GM23338 (cell line): Measurements from ENCODE around the gene DTL. TPM values are rescaled to one million over a fixed set of nuclear protein-coding genes. Genes with fewer than 3 reads are reported as not detected.

Source experiments
- ATAC-seq: fragments of 200-7000 bp; cut with Tn5 transposase; 3 replicates; pipeline ENCODE4 v1.9.1; 2020
- DNase-seq: peaks from one replicate; pipeline ENCODE4 v3.0.0-alpha.2; 2015; ENCODE audit warnings: low spot score
- H2AFZ ChIP-seq: fragments of 200-600 bp; sonication (generic); 2 replicates; pipeline ENCODE4 v1.8.0; 2016; ENCODE audit warnings: antibody characterized with exemption, mild to moderate bottlenecking, moderate library complexity
- H3F3A ChIP-seq: fragments of 200-600 bp; sonication (generic); replicated peaks from 2 replicates; pipeline ENCODE4 v1.8.0; 2017; ENCODE audit warnings: antibody characterized with exemption, mixed run types, low read depth
- H3K27ac ChIP-seq: fragments of 200-600 bp; sonication (generic); 2 replicates; pipeline ENCODE4 v1.6.1; 2016; ENCODE audit warnings: low read depth
- H3K27me3 ChIP-seq: fragments of 200-600 bp; sonication (generic); 2 replicates; pipeline ENCODE4 v1.8.0; 2016; ENCODE audit warnings: mild to moderate bottlenecking, mixed run types, moderate library complexity; ENCODE audit not compliant: insufficient read depth
- H3K36me3 ChIP-seq: fragments of 200-600 bp; sonication (generic); 2 replicates; pipeline ENCODE4 v1.8.0; 2016; ENCODE audit warnings: mild to moderate bottlenecking; ENCODE audit not compliant: insufficient read depth
- H3K4me1 ChIP-seq: fragments of 200-600 bp; sonication (generic); 2 replicates; pipeline ENCODE4 v1.8.0; 2016; ENCODE audit warnings: mild to moderate bottlenecking, moderate library complexity; ENCODE audit not compliant: insufficient read depth
- H3K4me2 ChIP-seq: fragments of 200-600 bp; sonication (generic); 2 replicates; pipeline ENCODE4 v1.7.1; 2017; ENCODE audit warnings: mixed run types
- H3K4me3 ChIP-seq: fragments of 200-600 bp; sonication (generic); 2 replicates; pipeline ENCODE4 v1.6.1; 2016; ENCODE audit warnings: mixed run types
- H3K79me2 ChIP-seq: fragments of 200-600 bp; sonication (generic); replicated peaks from 2 replicates; pipeline ENCODE4 v1.8.0; 2017; ENCODE audit warnings: mild to moderate bottlenecking; ENCODE audit not compliant: insufficient read depth
- H3K9me2 ChIP-seq: fragments of 200-600 bp; sonication (generic); 2 replicates; pipeline ENCODE4 v1.8.0; 2017; ENCODE audit not compliant: insufficient read depth
- H4K20me1 ChIP-seq: fragments of 200-600 bp; sonication (generic); replicated peaks from 2 replicates; pipeline ENCODE4 v1.8.0; 2017; ENCODE audit warnings: mild to moderate bottlenecking; ENCODE audit not compliant: insufficient read depth
- H3K27ac Mint-ChIP-seq: 2 replicates; pipeline ENCODE4 v1.8.0; 2020; ENCODE audit warnings: inconsistent platforms, mild to moderate bottlenecking, moderate library complexity, mixed read lengths
- H3K27me3 Mint-ChIP-seq: 3 replicates; pipeline ENCODE4 v1.8.0; 2022; ENCODE audit warnings: low read depth, mild to moderate bottlenecking, moderate library complexity, mixed read lengths, inconsistent platforms; ENCODE audit not compliant: insufficient read depth, poor library complexity
- H3K36me3 Mint-ChIP-seq: 3 replicates; pipeline ENCODE4 v1.8.0; 2021; ENCODE audit warnings: low read depth, mild to moderate bottlenecking, inconsistent platforms, moderate library complexity, mixed read lengths
- H3K4me1 Mint-ChIP-seq: 3 replicates; pipeline ENCODE4 v1.8.0; 2020; ENCODE audit warnings: mild to moderate bottlenecking, inconsistent platforms, mixed read lengths
- H3K4me3 Mint-ChIP-seq: 3 replicates; pipeline ENCODE4 v1.8.0; 2021; ENCODE audit warnings: moderate library complexity, mild to moderate bottlenecking, inconsistent platforms, mixed read lengths
- H3K9me3 Mint-ChIP-seq: 3 replicates; pipeline ENCODE4 v1.8.0; 2020; ENCODE audit warnings: moderate library complexity, mild to moderate bottlenecking, inconsistent platforms, mixed read lengths
- CREB1 ChIP-seq: fragments of 250-450 bp; sonication (Bioruptor Pico); IDR thresholded peaks from 2 replicates; pipeline ENCODE4 v1.5.0; 2020; ENCODE audit warnings: low read depth, mild to moderate bottlenecking, moderate library complexity
- EZH2 ChIP-seq: fragments of 200-600 bp; sonication (generic); IDR thresholded peaks from one replicate; pipeline ENCODE4 v1.8.0; 2017; ENCODE audit warnings: antibody characterized with exemption, mild to moderate bottlenecking, low read depth; ENCODE audit not compliant: unreplicated experiment
- EZH2phosphoT487 ChIP-seq: fragments of 200-600 bp; sonication (generic); IDR thresholded peaks from one replicate; pipeline ENCODE4 v1.8.1; 2018; ENCODE audit warnings: antibody characterized with exemption; ENCODE audit not compliant: unreplicated experiment
- JUNB ChIP-seq: IDR thresholded peaks from one replicate; pipeline ENCODE4 v1.6.1; 2016; ENCODE audit warnings: antibody characterized with exemption; ENCODE audit not compliant: unreplicated experiment
- POLR2AphosphoS5 ChIP-seq: IDR thresholded peaks from 2 replicates; pipeline ENCODE4 v1.6.1; 2016; ENCODE audit warnings: antibody characterized with exemption, low read depth
- STAT1 ChIP-seq: IDR thresholded peaks from one replicate; pipeline ENCODE4 v1.6.1; 2016; ENCODE audit warnings: antibody characterized with exemption; ENCODE audit not compliant: unreplicated experiment
- ZNF331 ChIP-seq: fragments of 250-450 bp; sonication (Bioruptor Pico); IDR thresholded peaks from 2 replicates; pipeline ENCODE4 v1.5.0; 2020; ENCODE audit warnings: low read depth, mild to moderate bottlenecking, moderate library complexity
- polyA plus RNA-seq: library from polyadenylated mRNA; unstranded; fragments of >200 nt; fragmentation: Nextera tagmentation; extraction: Ambion mirVana; gene quantifications from 2 replicates; pipeline ENCODE4 v1.2.1, GENCODE V29; 2016
- total RNA-seq: library from RNA; depleted of rRNA; stranded (reverse); fragments of >200 nt; shearing (Covaris generic); gene quantifications from 2 replicates; pipeline ENCODE4 v1.2.3, GENCODE V29; 2014
- TF ChIP-seq, protein P1 (sequence below): fragments of 250-450 bp; sonication (Bioruptor Pico); IDR thresholded peaks from 2 replicates; pipeline ENCODE4 v1.5.0; 2020; ENCODE audit warnings: mild to moderate bottlenecking, moderate library complexity
- TF ChIP-seq, protein P2 (sequence below): IDR thresholded peaks from one replicate; pipeline ENCODE4 v1.6.1; 2018; ENCODE audit warnings: antibody characterized with exemption; ENCODE audit not compliant: unreplicated experiment
- TF ChIP-seq, protein P3 (sequence below): IDR thresholded peaks from 2 replicates; pipeline ENCODE4 v1.6.1; 2016; ENCODE audit warnings: antibody characterized with exemption

Gene DTL
- total and polyA plus RNA-seq, 2 experiments from 2014 or later: 26.5 to 58.8 TPM

DNA sequence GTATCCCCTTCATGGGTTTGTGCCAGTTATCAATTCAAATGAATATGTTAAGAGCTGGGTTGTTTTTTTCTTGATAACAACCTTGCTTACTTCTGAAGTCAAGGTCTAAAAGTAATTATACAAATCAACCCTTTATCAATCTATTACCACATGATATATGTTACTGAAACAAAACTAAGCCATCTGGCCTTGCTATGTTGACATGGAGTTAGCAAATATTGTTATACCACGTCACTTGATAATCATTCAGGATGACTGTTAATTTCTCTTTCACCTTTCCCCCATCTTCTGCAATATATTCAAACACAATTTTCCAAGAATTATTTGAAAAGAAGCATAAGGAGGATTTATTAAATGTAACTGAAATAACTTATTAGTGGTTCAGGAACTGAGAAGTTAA is 72.6 kb downstream of the DTL start:
- no peak overlapping the region for H3K27ac Mint-ChIP-seq
- Histone ChIP-seq H3K27ac (0 out of 2 replicates have a peak overlapping the region, but pooled peaks have one; percentile 28), H3F3A (no peaks in the 10 kb centered on the region), H4K20me1 (peaks cover 7% of the 10 kb centered on the region; the same call in 1 of the 2 replicates), H3K4me2 (no peak overlapping the region), H3K4me1 (peaks cover 40% of the 10 kb centered on the region), H3K79me2 (no peaks in the 10 kb centered on the region), H3K27me3 (no peaks in the 10 kb centered on the region), H3K4me3 (no peak overlapping the region), H3K9me2 (no peaks in the 10 kb centered on the region), H3K36me3 (no peaks in the 10 kb centered on the region), H2AFZ (no peak overlapping the region)
- TF ChIP-seq JUNB (no peak), STAT1 (no peak), POLR2AphosphoS5 (no peak), CREB1 (CRISPR knock-in tag) (no peak), ZNF331 (CRISPR knock-in tag) (no peak), EZH2phosphoT487 (no peak), EZH2 (no peak)
- TF ChIP-seq, protein P1, sequence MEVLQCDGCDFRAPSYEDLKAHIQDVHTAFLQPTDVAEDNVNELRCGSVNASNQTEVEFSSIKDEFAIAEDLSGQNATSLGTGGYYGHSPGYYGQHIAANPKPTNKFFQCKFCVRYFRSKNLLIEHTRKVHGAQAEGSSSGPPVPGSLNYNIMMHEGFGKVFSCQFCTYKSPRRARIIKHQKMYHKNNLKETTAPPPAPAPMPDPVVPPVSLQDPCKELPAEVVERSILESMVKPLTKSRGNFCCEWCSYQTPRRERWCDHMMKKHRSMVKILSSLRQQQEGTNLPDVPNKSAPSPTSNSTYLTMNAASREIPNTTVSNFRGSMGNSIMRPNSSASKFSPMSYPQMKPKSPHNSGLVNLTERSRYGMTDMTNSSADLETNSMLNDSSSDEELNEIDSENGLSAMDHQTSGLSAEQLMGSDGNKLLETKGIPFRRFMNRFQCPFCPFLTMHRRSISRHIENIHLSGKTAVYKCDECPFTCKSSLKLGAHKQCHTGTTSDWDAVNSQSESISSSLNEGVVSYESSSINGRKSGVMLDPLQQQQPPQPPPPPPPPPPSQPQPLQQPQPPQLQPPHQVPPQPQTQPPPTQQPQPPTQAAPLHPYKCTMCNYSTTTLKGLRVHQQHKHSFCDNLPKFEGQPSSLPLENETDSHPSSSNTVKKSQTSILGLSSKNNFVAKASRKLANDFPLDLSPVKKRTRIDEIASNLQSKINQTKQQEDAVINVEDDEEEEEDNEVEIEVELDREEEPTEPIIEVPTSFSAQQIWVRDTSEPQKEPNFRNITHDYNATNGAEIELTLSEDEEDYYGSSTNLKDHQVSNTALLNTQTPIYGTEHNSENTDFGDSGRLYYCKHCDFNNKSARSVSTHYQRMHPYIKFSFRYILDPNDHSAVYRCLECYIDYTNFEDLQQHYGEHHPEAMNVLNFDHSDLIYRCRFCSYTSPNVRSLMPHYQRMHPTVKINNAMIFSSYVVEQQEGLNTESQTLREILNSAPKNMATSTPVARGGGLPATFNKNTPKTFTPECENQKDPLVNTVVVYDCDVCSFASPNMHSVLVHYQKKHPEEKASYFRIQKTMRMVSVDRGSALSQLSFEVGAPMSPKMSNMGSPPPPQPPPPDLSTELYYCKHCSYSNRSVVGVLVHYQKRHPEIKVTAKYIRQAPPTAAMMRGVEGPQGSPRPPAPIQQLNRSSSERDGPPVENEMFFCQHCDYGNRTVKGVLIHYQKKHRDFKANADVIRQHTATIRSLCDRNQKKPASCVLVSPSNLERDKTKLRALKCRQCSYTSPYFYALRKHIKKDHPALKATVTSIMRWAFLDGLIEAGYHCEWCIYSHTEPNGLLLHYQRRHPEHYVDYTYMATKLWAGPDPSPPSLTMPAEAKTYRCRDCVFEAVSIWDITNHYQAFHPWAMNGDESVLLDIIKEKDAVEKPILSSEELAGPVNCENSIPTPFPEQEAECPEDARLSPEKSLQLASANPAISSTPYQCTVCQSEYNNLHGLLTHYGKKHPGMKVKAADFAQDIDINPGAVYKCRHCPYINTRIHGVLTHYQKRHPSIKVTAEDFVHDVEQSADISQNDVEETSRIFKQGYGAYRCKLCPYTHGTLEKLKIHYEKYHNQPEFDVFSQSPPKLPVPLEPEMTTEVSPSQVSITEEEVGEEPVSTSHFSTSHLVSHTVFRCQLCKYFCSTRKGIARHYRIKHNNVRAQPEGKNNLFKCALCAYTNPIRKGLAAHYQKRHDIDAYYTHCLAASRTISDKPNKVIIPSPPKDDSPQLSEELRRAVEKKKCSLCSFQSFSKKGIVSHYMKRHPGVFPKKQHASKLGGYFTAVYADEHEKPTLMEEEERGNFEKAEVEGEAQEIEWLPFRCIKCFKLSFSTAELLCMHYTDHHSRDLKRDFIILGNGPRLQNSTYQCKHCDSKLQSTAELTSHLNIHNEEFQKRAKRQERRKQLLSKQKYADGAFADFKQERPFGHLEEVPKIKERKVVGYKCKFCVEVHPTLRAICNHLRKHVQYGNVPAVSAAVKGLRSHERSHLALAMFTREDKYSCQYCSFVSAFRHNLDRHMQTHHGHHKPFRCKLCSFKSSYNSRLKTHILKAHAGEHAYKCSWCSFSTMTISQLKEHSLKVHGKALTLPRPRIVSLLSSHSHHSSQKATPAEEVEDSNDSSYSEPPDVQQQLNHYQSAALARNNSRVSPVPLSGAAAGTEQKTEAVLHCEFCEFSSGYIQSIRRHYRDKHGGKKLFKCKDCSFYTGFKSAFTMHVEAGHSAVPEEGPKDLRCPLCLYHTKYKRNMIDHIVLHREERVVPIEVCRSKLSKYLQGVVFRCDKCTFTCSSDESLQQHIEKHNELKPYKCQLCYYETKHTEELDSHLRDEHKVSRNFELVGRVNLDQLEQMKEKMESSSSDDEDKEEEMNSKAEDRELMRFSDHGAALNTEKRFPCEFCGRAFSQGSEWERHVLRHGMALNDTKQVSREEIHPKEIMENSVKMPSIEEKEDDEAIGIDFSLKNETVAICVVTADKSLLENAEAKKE (CRISPR knock-in tag): no peak
- TF ChIP-seq, protein P2, sequence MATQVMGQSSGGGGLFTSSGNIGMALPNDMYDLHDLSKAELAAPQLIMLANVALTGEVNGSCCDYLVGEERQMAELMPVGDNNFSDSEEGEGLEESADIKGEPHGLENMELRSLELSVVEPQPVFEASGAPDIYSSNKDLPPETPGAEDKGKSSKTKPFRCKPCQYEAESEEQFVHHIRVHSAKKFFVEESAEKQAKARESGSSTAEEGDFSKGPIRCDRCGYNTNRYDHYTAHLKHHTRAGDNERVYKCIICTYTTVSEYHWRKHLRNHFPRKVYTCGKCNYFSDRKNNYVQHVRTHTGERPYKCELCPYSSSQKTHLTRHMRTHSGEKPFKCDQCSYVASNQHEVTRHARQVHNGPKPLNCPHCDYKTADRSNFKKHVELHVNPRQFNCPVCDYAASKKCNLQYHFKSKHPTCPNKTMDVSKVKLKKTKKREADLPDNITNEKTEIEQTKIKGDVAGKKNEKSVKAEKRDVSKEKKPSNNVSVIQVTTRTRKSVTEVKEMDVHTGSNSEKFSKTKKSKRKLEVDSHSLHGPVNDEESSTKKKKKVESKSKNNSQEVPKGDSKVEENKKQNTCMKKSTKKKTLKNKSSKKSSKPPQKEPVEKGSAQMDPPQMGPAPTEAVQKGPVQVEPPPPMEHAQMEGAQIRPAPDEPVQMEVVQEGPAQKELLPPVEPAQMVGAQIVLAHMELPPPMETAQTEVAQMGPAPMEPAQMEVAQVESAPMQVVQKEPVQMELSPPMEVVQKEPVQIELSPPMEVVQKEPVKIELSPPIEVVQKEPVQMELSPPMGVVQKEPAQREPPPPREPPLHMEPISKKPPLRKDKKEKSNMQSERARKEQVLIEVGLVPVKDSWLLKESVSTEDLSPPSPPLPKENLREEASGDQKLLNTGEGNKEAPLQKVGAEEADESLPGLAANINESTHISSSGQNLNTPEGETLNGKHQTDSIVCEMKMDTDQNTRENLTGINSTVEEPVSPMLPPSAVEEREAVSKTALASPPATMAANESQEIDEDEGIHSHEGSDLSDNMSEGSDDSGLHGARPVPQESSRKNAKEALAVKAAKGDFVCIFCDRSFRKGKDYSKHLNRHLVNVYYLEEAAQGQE: no peak
- TF ChIP-seq, protein P3, sequence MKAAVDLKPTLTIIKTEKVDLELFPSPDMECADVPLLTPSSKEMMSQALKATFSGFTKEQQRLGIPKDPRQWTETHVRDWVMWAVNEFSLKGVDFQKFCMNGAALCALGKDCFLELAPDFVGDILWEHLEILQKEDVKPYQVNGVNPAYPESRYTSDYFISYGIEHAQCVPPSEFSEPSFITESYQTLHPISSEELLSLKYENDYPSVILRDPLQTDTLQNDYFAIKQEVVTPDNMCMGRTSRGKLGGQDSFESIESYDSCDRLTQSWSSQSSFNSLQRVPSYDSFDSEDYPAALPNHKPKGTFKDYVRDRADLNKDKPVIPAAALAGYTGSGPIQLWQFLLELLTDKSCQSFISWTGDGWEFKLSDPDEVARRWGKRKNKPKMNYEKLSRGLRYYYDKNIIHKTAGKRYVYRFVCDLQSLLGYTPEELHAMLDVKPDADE: no peak
- peaks cover 39% of the 10 kb centered on the region for H3K4me1 Mint-ChIP-seq
- no peaks in the 10 kb centered on the region for H3K27me3 Mint-ChIP-seq
- H3K4me3 Mint-ChIP-seq: no peak overlapping the region
- ATAC-seq (no peak), DNase-seq (no peak)
- no peaks in the 10 kb centered on the region for H3K9me3 Mint-ChIP-seq
- peaks cover 3% of the 10 kb centered on the region; the same call in 2 of the 3 replicates for H3K36me3 Mint-ChIP-seq
